ENCODE data around the gene WNK1.

DNA sequence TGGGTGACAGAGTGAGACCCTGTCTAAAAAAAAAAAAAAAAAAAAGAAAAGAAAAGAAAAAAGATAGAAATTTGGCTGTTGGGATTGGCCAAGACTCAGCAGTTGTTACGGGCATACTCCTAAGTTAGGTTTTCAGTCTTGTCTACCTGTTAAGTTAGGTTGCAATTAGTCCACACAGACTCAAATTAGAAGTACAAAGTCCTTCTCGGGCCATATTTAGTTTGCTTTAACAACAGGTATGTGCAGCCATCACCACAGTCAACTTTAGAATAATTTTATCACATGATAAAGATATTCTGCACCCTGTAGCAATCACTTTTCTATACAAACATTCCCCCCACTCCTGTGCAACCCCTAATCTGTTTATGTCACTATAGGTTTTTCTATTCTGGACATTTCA is 85.2 kb downstream of the WNK1 start:
- TF ChIP-seq POLR2A (IDR thresholded peaks at IDR 0.05): no peak
- TF ChIP-seq, protein P1, sequence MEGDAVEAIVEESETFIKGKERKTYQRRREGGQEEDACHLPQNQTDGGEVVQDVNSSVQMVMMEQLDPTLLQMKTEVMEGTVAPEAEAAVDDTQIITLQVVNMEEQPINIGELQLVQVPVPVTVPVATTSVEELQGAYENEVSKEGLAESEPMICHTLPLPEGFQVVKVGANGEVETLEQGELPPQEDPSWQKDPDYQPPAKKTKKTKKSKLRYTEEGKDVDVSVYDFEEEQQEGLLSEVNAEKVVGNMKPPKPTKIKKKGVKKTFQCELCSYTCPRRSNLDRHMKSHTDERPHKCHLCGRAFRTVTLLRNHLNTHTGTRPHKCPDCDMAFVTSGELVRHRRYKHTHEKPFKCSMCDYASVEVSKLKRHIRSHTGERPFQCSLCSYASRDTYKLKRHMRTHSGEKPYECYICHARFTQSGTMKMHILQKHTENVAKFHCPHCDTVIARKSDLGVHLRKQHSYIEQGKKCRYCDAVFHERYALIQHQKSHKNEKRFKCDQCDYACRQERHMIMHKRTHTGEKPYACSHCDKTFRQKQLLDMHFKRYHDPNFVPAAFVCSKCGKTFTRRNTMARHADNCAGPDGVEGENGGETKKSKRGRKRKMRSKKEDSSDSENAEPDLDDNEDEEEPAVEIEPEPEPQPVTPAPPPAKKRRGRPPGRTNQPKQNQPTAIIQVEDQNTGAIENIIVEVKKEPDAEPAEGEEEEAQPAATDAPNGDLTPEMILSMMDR (IDR thresholded peaks at IDR 0.05): no peak

All from breast epithelium (tissue), 3 donors.